GM12874 (cell line): ENCODE results near the gene ADGRB3.

Experiments
- CTCF ChIP-seq: IDR thresholded peaks from 2 replicates; pipeline ENCODE4 v1.5.1; 2011; ENCODE audit warnings: low read depth, mild to moderate bottlenecking, control low read depth, low read length, moderate library complexity; ENCODE audit not compliant: insufficient read depth

The ADGRB3 gene

GRCh38 chr6:69265706-69266105 lies 630.6 kb downstream of the ADGRB3 start:
- no peak for TF ChIP-seq CTCF

DNA sequence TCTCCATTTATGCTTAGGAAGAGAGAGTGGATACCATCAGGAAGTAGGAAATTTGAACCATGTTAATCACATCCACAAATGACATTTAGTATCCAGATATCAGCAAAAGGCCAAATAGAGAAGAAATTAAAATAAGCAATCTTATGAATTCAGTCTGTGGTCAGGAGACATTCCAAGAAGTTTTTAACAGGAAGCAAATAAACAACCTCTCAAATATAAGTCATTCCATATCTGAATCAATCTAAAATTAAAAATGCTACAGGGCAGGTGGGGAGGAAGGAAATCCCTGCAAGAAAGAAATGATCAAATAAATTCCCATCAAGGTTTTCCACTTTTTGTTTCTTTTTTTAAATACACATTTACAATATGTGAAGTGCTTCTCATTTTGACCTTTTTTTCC lies 641.1 kb downstream of the ADGRB3 start:
- no peak for TF ChIP-seq CTCF

DNA sequence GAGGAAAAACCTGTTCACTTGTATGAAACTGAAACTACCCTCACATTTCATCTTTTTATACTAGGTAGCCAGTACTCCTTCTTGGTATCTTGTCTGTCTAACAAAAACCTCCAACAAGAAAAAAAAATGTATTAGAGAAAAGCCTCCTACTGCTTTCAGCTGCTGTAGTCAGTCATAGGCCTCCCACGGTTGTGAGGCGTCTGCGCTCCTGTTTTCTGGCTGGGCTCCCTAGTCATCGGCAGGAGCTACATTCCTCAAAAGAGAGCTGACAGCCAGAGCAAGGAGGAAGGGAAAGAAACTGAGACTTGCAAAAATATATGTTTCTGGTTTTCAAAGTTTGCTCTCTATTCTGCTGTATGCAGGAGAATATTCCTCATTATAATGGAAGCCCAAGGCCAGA lies 644.7 kb downstream of the ADGRB3 start:
- TF ChIP-seq CTCF = no peak

DNA sequence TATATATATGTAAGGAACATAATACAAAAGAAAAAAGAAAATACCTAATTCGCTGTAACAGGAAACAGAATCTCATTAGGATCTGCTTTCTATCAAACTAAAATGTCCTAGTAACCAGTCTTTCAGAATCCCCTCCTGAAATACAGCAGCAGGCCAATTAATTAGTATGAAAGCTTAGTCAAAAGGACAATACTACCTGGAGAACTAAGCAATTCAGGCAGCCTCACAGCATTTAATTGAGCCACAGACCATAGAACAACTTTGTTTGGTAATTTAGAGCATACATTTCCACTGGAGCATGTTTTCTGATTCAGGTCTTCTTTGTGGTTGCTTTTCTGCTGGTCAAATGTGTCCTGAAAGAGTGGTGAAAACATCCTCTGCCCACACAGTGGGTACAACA lies 645.8 kb downstream of the ADGRB3 start:
- no peak for TF ChIP-seq CTCF

GRCh38 chr6:69284176-69284730 lies 649.2 kb downstream of the ADGRB3 start:
- TF ChIP-seq CTCF = no peak

GRCh38 chr6:69285054-69285453 lies 650.0 kb downstream of the ADGRB3 start:
- no peak for TF ChIP-seq CTCF

GRCh38 chr6:69286331-69286730 lies 651.2 kb downstream of the ADGRB3 start:
- TF ChIP-seq CTCF = no peak
